HepG2 (cell line): ENCODE measurements around the gene PTPRD. TPM values are rescaled to one million over a fixed set of nuclear protein-coding genes. Genes with fewer than 3 reads are reported as not detected.

ENCODE experiments used
- ATAC-seq: fragments of 200-7000 bp; cut with Tn5 transposase; 3 replicates; pipeline ENCODE4 v1.9.1; 2020; ENCODE audit warnings: mild to moderate bottlenecking, moderate library complexity
- BruUV-seq: library from RNA; stranded (reverse); fragments of 400-500 nt; replicated peaks from 2 replicates; lab custom pipeline; 2021; lab: Mats Ljungman, UMichigan
- CTCF ChIA-PET: fragments of 300-600 bp; formaldehyde crosslinking; extraction: SDS; loops from one replicate; lab custom pipeline; 2021; ENCODE audit warnings: low total read pairs, inconsistent platforms, low intra/inter-chr PET ratio; lab: Yijun Ruan, JAX
- POLR2A ChIA-PET: fragments of 350-600 bp; sonication (Branson Sonifier 250); formaldehyde crosslinking; loops from one replicate; lab custom pipeline; 2020; ENCODE audit warnings: antibody characterized with exemption, inconsistent platforms; lab: Yijun Ruan, JAX
- DNase-seq: peaks from one replicate; pipeline ENCODE4 v3.0.0-alpha.2; 2015; ENCODE audit warnings: low spot score
- FAIRE-seq: peaks from 3 replicates; lab custom pipeline; 2011; peaks lifted over from hg19 to GRCh38; lab: Jason Lieb, UNC
- H2AFZ ChIP-seq: one replicate; pipeline ENCODE4 v1.6.1; 2011; ENCODE audit warnings: low read length, inconsistent platforms
- H3K27ac ChIP-seq: fragments of 300-600 bp; 3 replicates; pipeline ENCODE4 v1.8.0; 2011; ENCODE audit warnings: mixed run types, mild to moderate bottlenecking, mixed read lengths, low read length, inconsistent platforms; ENCODE audit not compliant: insufficient read depth; ENCODE audit errors: extremely low read length
- H3K27me3 ChIP-seq, 2 experiments: fragments of 200-600 bp in 1 of 2; 2 replicates in 1 of 2; 3 replicates in 1 of 2; pipeline versions ENCODE4 v1.6.0 to v1.8.0; 2011; ENCODE audit warnings: low read length in 2 of 2, mild to moderate bottlenecking in 2 of 2, moderate library complexity in 2 of 2, inconsistent platforms in 1 of 2; ENCODE audit not compliant: insufficient read depth in 2 of 2, control insufficient read depth in 1 of 2
- H3K36me3 ChIP-seq, 2 experiments: fragments of 200-600 bp in 1 of 2; replicated peaks in 1 of 2; 2 replicates in 1 of 2; 3 replicates in 1 of 2; pipeline versions ENCODE4 v1.5.1 to v1.8.0; 2011; ENCODE audit warnings: low read length in 2 of 2, inconsistent platforms in 1 of 2; ENCODE audit not compliant: insufficient read depth in 2 of 2, control insufficient read depth in 1 of 2
- H3K4me1 ChIP-seq: 2 replicates; pipeline ENCODE4 v1.5.1; 2012; ENCODE audit warnings: low read length, inconsistent platforms; ENCODE audit not compliant: insufficient read depth
- H3K4me2 ChIP-seq: 2 replicates; pipeline ENCODE4 v1.6.0; 2011; ENCODE audit warnings: low read depth, low read length, inconsistent platforms
- H3K4me3 ChIP-seq, 3 experiments: fragments of 200-600 bp in 1 of 3; sonication (generic), shearing (Covaris generic) in 1 of 3; replicated peaks in 1 of 3; 2 replicates each; pipeline ENCODE4 v1.5.1; 2011 to 2016; ENCODE audit warnings: low read length in 3 of 3, inconsistent platforms in 2 of 3, low read depth in 2 of 3, mild to moderate bottlenecking in 2 of 3, control low read depth in 1 of 3, mixed read lengths in 1 of 3; ENCODE audit not compliant: insufficient read depth in 1 of 3
- H3K79me2 ChIP-seq: one replicate; pipeline ENCODE4 v1.6.1; 2011; ENCODE audit warnings: low read length, inconsistent platforms; ENCODE audit not compliant: insufficient read depth
- H3K9ac ChIP-seq: 2 replicates; pipeline ENCODE4 v1.6.0; 2011; ENCODE audit warnings: mild to moderate bottlenecking, low read depth, low read length, inconsistent platforms; ENCODE audit not compliant: insufficient read depth
- H3K9me3 ChIP-seq: 2 replicates; pipeline ENCODE4 v1.5.1; 2012; ENCODE audit warnings: mild to moderate bottlenecking, low read length
- H4K20me1 ChIP-seq: 2 replicates; pipeline ENCODE4 v1.6.0; 2011; ENCODE audit warnings: inconsistent platforms, mild to moderate bottlenecking, low read length, moderate library complexity; ENCODE audit not compliant: insufficient read depth
- AGO1 ChIP-seq: fragments of 200-400 bp; formaldehyde crosslinking; IDR thresholded peaks from 2 replicates; pipeline ENCODE4 v1.6.1; 2017; ENCODE audit warnings: mild to moderate bottlenecking, low read depth, low read length, moderate library complexity; ENCODE audit not compliant: poor library complexity, severe bottlenecking
- FOXK2 ChIP-seq: fragments of 450-650 bp; IDR thresholded peaks from 2 replicates; pipeline ENCODE4 v1.6.1; 2016
- GFI1 ChIP-seq: sonication (generic); formaldehyde crosslinking; IDR thresholded peaks from 2 replicates; pipeline ENCODE4 v1.5.0; 2020; ENCODE audit warnings: missing genetic modification reagents, mild to moderate bottlenecking, borderline replicate concordance
- NKX3-1 ChIP-seq: sonication (generic); formaldehyde crosslinking; IDR thresholded peaks from 2 replicates; pipeline ENCODE4 v1.5.0; 2020; ENCODE audit warnings: missing genetic modification reagents
- SRSF9 ChIP-seq: fragments of 200-400 bp; formaldehyde crosslinking; IDR thresholded peaks from 2 replicates; pipeline ENCODE4 v1.6.1; 2018; ENCODE audit warnings: borderline replicate concordance, mild to moderate bottlenecking, low read depth, low read length; ENCODE audit not compliant: insufficient read depth, poor library complexity, severe bottlenecking
- THAP11 ChIP-seq: IDR thresholded peaks from 2 replicates; pipeline ENCODE4 v1.6.1; 2016; ENCODE audit warnings: missing biosample characterization, missing genetic modification reagents
- ZNF572 ChIP-seq: sonication (generic); formaldehyde crosslinking; IDR thresholded peaks from 2 replicates; pipeline ENCODE4 v1.5.1; 2020; ENCODE audit warnings: mild to moderate bottlenecking, missing genetic modification reagents
- WGBS: methylation state at CpG from one replicate; pipeline ENCODE4 v1.1.6; 2017; ENCODE audit warnings: low lambda C conversion rate; 5-methylcytosine and 5-hydroxymethylcytosine counted together
- in situ Hi-C: cut with HindIII; loops from 2 replicates; pipeline ENCODE4 v1.10.0; 2017; ENCODE audit warnings: low pct_unique_long_range_greater_than_20kb; ENCODE audit not compliant: extremely low pct_ligation_motif_present
- intact Hi-C: fragments of 100-400 bp; cut with micrococcal nuclease; formaldehyde crosslinking; loops from one replicate; pipeline ENCODE4 v1.10.0; 2022; ENCODE audit not compliant: unreplicated experiment
- polyA plus RNA-seq, 8 experiments: library from polyadenylated mRNA; depleted of rRNA in 3 of 8; stranded (reverse) in 7 of 8; unstranded in 1 of 8; fragments of >200 nt; fragmentation: Illumina TruSeq in 4 of 8; extraction: Trizol in 4 of 8; gene quantifications; 2 replicates each; pipeline versions ENCODE4 v1.2.1 to v1.2.3, GENCODE V29; 2011 to 2016; ENCODE audit warnings: low read depth in 4 of 8, missing spikeins in 1 of 8, mixed read lengths in 1 of 8; ENCODE audit not compliant: insufficient read depth in 1 of 8
- total RNA-seq, 5 experiments: library from RNA; depleted of rRNA; stranded (reverse); fragments of >200 nt; fragmentation: Illumina TruSeq; extraction: Trizol; gene quantifications; 2 replicates each; pipeline ENCODE4 v1.2.3, GENCODE V29; 2016; ENCODE audit warnings: low read depth in 1 of 5
- TF ChIP-seq, protein P1 (sequence below): sonication (generic); formaldehyde crosslinking; IDR thresholded peaks from 2 replicates; pipeline ENCODE4 v1.4.0; 2020; ENCODE audit warnings: missing genetic modification reagents, borderline replicate concordance
- TF ChIP-seq, protein P2 (sequence below): sonication (generic); formaldehyde crosslinking; IDR thresholded peaks from 2 replicates; pipeline ENCODE4 v1.4.0; 2020; ENCODE audit warnings: missing genetic modification reagents
- TF ChIP-seq, protein P3 (sequence below): IDR thresholded peaks from 2 replicates; pipeline ENCODE4 v1.6.1; 2012; ENCODE audit warnings: low read length, improper control_type of control experiment
- TF ChIP-seq, protein P4 (sequence below): sonication (generic); formaldehyde crosslinking; IDR thresholded peaks from 2 replicates; pipeline ENCODE4 v1.4.0; 2020; ENCODE audit warnings: missing genetic modification reagents; ENCODE audit errors: not compliant biosample characterization
- TF ChIP-seq, protein P5 (sequence below): sonication (generic); formaldehyde crosslinking; IDR thresholded peaks from 2 replicates; pipeline ENCODE4 v1.5.0; 2020; ENCODE audit warnings: mild to moderate bottlenecking, missing genetic modification reagents, moderate library complexity

Gene PTPRD
- total and polyA plus RNA-seq, 2 of the 13 experiments (the other 11 are each of a cell fraction or from before 2014, with no cell fraction given): 0.05 TPM; not detected in 1

DNA sequence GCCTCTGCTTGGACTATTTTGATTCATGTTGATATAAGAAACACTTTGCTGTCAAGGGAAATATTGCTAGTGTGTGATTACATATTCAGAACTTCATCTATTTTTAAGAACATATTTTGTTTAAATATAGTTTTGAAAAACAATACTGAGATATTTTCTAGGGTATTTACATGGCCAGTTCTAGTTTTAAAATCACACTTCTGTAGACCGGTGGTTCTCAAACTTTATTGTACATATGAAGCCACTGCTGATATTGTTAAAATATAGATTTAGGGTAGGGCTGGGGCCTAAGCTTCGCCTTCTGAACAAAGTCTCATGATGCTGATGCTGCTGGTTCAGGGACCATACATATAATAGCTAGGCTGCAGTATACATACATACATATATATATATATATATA is 1000.0 kb downstream of the PTPRD start:
- ATAC-seq (no peak), DNase-seq (no peak), FAIRE-seq (no peak)
- Histone ChIP-seq H3K79me2 (no peaks in the 10 kb centered on the region), H3K4me3 (no peak overlapping the region), H3K9ac (no peak overlapping the region), H3K27ac (no peak overlapping the region), H4K20me1 (no peaks in the 10 kb centered on the region), H3K27me3 (no peaks in the 10 kb centered on the region), H3K36me3 (no peaks in the 10 kb centered on the region), H3K4me2 (no peak overlapping the region), H2AFZ (no peak overlapping the region), H3K4me1 (no peaks in the 10 kb centered on the region), H3K9me3 (no peaks in the 10 kb centered on the region)
- intact Hi-C loops (no loop called here), in situ Hi-C loops (no loop called here)
- 28% methylated on average over 2 of the region's 2 CpGs for WGBS
- ChIA-PET POLR2A (no interaction called here), CTCF (no interaction called here)
- TF ChIP-seq SRSF9: no peak
- no peak for TF ChIP-seq NKX3-1 (CRISPR knock-in tag)
- no peak for TF ChIP-seq THAP11 (CRISPR knock-in tag)
- TF ChIP-seq, protein P1, sequence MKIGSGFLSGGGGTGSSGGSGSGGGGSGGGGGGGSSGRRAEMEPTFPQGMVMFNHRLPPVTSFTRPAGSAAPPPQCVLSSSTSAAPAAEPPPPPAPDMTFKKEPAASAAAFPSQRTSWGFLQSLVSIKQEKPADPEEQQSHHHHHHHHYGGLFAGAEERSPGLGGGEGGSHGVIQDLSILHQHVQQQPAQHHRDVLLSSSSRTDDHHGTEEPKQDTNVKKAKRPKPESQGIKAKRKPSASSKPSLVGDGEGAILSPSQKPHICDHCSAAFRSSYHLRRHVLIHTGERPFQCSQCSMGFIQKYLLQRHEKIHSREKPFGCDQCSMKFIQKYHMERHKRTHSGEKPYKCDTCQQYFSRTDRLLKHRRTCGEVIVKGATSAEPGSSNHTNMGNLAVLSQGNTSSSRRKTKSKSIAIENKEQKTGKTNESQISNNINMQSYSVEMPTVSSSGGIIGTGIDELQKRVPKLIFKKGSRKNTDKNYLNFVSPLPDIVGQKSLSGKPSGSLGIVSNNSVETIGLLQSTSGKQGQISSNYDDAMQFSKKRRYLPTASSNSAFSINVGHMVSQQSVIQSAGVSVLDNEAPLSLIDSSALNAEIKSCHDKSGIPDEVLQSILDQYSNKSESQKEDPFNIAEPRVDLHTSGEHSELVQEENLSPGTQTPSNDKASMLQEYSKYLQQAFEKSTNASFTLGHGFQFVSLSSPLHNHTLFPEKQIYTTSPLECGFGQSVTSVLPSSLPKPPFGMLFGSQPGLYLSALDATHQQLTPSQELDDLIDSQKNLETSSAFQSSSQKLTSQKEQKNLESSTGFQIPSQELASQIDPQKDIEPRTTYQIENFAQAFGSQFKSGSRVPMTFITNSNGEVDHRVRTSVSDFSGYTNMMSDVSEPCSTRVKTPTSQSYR (CRISPR knock-in tag): no peak
- TF ChIP-seq, protein P2, sequence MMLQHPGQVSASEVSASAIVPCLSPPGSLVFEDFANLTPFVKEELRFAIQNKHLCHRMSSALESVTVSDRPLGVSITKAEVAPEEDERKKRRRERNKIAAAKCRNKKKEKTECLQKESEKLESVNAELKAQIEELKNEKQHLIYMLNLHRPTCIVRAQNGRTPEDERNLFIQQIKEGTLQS (CRISPR knock-in tag): no peak
- no peak for TF ChIP-seq FOXK2
- TF ChIP-seq GFI1 (CRISPR knock-in tag): no peak
- no peak for TF ChIP-seq AGO1
- TF ChIP-seq, protein P3, sequence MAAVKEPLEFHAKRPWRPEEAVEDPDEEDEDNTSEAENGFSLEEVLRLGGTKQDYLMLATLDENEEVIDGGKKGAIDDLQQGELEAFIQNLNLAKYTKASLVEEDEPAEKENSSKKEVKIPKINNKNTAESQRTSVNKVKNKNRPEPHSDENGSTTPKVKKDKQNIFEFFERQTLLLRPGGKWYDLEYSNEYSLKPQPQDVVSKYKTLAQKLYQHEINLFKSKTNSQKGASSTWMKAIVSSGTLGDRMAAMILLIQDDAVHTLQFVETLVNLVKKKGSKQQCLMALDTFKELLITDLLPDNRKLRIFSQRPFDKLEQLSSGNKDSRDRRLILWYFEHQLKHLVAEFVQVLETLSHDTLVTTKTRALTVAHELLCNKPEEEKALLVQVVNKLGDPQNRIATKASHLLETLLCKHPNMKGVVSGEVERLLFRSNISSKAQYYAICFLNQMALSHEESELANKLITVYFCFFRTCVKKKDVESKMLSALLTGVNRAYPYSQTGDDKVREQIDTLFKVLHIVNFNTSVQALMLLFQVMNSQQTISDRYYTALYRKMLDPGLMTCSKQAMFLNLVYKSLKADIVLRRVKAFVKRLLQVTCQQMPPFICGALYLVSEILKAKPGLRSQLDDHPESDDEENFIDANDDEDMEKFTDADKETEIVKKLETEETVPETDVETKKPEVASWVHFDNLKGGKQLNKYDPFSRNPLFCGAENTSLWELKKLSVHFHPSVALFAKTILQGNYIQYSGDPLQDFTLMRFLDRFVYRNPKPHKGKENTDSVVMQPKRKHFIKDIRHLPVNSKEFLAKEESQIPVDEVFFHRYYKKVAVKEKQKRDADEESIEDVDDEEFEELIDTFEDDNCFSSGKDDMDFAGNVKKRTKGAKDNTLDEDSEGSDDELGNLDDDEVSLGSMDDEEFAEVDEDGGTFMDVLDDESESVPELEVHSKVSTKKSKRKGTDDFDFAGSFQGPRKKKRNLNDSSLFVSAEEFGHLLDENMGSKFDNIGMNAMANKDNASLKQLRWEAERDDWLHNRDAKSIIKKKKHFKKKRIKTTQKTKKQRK: no peak
- TF ChIP-seq ZNF572 (CRISPR knock-in tag): no peak
- TF ChIP-seq, protein P4, sequence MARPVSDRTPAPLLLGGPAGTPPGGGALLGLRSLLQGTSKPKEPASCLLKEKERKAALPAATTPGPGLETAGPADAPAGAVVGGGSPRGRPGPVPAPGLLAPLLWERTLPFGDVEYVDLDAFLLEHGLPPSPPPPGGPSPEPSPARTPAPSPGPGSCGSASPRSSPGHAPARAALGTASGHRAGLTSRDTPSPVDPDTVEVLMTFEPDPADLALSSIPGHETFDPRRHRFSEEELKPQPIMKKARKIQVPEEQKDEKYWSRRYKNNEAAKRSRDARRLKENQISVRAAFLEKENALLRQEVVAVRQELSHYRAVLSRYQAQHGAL: no peak
- TF ChIP-seq, protein P5, sequence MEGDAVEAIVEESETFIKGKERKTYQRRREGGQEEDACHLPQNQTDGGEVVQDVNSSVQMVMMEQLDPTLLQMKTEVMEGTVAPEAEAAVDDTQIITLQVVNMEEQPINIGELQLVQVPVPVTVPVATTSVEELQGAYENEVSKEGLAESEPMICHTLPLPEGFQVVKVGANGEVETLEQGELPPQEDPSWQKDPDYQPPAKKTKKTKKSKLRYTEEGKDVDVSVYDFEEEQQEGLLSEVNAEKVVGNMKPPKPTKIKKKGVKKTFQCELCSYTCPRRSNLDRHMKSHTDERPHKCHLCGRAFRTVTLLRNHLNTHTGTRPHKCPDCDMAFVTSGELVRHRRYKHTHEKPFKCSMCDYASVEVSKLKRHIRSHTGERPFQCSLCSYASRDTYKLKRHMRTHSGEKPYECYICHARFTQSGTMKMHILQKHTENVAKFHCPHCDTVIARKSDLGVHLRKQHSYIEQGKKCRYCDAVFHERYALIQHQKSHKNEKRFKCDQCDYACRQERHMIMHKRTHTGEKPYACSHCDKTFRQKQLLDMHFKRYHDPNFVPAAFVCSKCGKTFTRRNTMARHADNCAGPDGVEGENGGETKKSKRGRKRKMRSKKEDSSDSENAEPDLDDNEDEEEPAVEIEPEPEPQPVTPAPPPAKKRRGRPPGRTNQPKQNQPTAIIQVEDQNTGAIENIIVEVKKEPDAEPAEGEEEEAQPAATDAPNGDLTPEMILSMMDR (CRISPR knock-in tag): no peak
- no TSS peak for BruUV-seq
